ENCODE measurements around the gene FOXL3.
"Not testable (repeated sequence)": the region's sequence is repeated elsewhere in the genome, so short reads cannot be mapped to it uniquely, and the experiment has no call there.

Gene FOXL3

DNA sequence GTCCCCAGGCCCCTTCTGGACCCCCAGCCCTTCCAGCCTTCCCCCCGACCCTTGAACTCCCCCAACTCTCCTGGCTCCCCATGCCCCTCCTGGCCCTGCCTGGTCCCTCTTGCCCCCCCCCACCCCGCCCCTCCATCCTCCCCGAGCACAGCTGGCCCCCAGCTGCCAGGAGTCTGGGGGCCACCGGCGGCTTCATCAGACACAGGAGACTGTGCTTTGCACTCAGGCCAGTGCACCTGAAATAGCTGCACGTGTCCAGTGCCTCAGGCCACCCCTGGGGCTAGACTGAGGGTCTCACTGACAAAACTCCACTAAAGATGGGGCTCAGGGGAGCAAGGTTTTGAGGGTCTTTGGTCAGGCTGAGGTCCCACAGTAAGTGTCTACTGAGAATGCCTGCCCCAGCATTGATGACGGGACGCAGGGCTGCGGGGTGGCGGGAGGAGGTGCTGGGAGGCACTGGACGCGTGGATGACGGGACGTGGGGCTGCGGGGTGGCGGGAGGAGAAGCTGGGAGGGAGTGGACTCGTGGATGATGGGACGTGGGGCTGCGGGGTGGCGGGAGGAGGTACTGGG lies 6.5 kb downstream of the FOXL3 start:
- no peak overlapping the region for H3K4me3 ChIP-seq (ENCODE audit: low read depth, low read length)
- TF ChIP-seq, protein P1, sequence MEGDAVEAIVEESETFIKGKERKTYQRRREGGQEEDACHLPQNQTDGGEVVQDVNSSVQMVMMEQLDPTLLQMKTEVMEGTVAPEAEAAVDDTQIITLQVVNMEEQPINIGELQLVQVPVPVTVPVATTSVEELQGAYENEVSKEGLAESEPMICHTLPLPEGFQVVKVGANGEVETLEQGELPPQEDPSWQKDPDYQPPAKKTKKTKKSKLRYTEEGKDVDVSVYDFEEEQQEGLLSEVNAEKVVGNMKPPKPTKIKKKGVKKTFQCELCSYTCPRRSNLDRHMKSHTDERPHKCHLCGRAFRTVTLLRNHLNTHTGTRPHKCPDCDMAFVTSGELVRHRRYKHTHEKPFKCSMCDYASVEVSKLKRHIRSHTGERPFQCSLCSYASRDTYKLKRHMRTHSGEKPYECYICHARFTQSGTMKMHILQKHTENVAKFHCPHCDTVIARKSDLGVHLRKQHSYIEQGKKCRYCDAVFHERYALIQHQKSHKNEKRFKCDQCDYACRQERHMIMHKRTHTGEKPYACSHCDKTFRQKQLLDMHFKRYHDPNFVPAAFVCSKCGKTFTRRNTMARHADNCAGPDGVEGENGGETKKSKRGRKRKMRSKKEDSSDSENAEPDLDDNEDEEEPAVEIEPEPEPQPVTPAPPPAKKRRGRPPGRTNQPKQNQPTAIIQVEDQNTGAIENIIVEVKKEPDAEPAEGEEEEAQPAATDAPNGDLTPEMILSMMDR (conservative IDR thresholded peaks at IDR 0.05; ENCODE audit: low read depth, low read length): no peak
- no peak for DNase-seq (ENCODE audit: low read depth)

DNA sequence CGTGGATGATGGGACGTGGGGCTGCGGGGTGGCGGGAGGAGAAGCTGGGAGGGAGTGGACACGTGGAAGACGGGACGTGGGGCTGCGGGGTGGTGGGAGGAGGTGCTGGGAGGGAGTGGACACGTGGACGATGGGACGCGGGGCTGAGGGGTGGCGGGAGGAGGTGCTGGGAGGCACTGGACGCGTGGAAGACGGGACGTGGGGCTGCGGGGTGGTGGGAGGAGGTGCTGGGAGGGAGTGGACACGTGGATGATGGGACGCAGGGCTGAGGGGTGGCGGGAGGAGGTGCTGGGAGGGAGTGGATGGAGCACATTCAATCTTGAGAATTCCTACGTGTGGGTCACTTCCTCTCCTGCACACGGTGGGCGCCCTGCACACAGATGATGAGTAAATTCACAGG lies 7.2 kb downstream of the FOXL3 start:
- H3K4me3 ChIP-seq (ENCODE audit: low read depth, low read length); DNase-seq (ENCODE audit: low read depth): not testable (repeated sequence)

DNA sequence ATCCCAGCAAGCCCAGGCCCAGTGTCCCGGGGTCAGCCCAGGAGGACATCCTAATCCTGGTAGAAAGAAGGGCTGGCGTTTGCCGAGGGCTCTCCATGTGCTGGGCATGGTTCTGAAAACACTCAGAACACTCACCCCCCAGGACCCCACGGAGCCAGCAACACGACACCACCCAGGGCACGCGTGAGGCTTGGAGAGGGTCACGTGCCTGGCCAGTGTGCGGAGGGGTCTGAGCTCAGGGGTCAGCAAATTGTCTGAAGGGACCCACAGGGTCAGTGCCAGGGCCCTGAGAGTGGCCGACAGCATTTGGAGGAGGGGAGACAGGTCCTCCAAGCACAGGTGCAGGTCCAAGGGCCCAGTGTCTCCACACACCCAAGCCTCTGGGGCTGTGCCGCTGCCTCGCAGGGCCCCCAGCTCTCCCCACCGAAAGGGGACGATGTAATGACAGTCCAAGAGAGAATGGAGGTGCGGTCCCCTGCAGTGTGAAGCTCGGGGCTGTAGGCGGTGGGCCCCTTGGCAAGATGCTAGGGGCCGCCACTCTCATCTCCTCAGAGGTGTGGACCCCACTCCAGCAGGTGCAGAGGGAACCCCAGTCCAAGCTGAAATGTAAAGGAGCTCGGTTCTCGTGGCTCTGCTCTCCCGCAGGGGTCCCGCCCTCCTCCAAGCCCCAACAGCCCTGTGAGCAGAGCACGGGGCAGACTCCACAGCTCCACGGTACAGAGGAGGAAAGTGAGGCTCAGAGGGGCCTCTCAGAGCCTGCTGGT lies 7.8 kb downstream of the FOXL3 start:
- no peak overlapping the region for H3K4me3 ChIP-seq (ENCODE audit: low read depth, low read length)
- TF ChIP-seq, protein P1 (conservative IDR thresholded peaks at IDR 0.05; ENCODE audit: low read depth, low read length): no peak
- no peak for DNase-seq (ENCODE audit: low read depth)

DNA sequence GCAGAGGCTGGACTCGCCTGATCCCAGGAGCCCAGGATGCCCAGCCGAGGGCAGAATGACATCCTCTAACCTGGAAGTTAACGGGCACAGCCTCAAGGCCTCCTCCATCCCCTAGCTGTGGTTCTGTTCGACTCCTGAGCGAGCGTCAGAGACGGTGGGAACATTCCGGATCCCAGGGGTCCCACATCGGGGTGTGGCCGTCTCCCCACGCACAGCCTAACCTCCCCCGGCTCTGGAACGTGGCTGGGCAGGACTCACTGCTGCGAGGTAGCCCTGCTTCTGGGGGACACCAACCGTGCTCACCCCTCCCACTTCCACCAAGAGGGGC lies 8.4 kb downstream of the FOXL3 start:
- TF ChIP-seq, protein P1 (conservative IDR thresholded peaks at IDR 0.05; ENCODE audit: low read depth, low read length): no peak
- DNase-seq (ENCODE audit: low read depth): no peak
- H3K4me3 ChIP-seq (ENCODE audit: low read depth, low read length): no peak overlapping the region

DNA sequence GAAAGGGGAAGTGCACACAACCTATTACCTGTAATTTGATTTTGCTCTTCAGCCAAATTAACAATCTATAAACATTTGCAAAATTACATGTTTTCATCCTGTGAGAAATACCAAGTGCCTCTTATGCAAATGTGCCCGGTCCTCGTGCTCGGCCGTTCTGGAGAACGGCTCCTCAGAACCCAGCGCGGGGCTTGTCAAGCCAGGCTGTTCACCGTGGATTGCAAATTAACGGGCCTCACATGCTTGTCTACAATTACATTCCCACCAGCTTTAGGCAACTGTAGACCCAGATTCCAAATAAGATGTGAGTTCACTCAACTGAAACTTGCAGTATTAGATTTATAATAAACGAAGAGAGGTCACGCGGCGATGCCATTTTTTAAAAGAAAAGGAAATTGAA lies 8.8 kb downstream of the FOXL3 start:
- DNase-seq (ENCODE audit: low read depth): no peak
- TF ChIP-seq, protein P1 (conservative IDR thresholded peaks at IDR 0.05; ENCODE audit: low read depth, low read length): no peak
- no peak overlapping the region for H3K4me3 ChIP-seq (ENCODE audit: low read depth, low read length)

DNA sequence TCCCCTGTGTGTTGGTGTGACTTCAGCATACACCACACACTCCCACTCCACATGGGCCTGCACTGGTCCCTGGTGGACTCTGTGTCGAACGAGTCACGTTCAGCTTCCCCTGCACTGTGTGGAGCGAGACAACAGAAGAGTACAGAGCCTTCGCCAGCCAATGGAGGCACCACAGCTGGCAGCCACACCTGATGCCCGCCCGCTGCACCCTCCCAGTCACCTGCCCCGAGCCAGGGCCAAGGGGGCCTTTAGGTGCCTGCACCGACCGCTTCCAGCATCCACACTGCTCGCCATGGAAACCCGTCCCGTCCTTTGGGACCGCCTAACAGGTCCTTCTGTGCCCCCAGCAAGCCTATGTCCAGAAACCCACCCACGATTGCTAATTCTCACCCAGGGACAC lies 9.2 kb downstream of the FOXL3 start:
- no peak for DNase-seq (ENCODE audit: low read depth)
- no peak overlapping the region for H3K4me3 ChIP-seq (ENCODE audit: low read depth, low read length)
- TF ChIP-seq, protein P1 (conservative IDR thresholded peaks at IDR 0.05; ENCODE audit: low read depth, low read length): no peak

DNA sequence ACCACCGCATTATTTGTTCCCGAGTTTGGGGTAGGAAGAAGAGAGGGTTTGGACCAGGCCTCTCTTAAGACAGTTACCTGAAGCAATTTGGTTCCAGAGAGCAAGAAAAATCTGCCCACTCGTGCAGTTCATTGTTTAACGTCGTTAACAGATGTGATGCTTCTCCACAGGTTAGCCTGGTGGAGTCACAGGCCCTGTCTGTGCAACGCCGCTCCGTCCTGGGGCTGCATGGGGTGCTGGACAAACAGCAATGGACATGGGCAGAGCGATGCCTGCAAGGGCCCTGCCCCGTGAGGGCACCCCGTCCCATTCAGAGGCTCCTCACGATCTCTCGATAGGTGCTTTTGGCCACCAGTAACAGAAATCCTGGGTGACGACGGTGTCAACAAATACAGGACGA lies 9.7 kb downstream of the FOXL3 start:
- TF ChIP-seq, protein P1 (conservative IDR thresholded peaks at IDR 0.05; ENCODE audit: low read depth, low read length): no peak
- DNase-seq (ENCODE audit: low read depth): no peak
- no peak overlapping the region for H3K4me3 ChIP-seq (ENCODE audit: low read depth, low read length)
